ENCODE measurements around the gene TOM1L2. TPM values are rescaled to one million over a fixed set of nuclear protein-coding genes. Genes with fewer than 3 reads are reported as not detected.

Gene TOM1L2
- total RNA-seq, 3 donors from 2014 or later (not counting 1 experiment from before 2014, with no cell fraction given) = 35.7 to 43.2 (median 35.7) TPM

- Histone ChIP-seq H3K27ac (ENCODE audit: low read length) (no peak overlapping the region), H3K4me1 (ENCODE audit: control insufficient read depth, insufficient read depth, low read length) (no peaks in the 10 kb centered on the region), H3K9me3 (ENCODE audit: control insufficient read depth, insufficient read depth, low read length) (no peaks in the 10 kb centered on the region), H3K36me3 (ENCODE audit: control insufficient read depth, insufficient read depth, low read length) (peaks cover 35% of the 10 kb centered on the region), H3K27me3 (ENCODE audit: control insufficient read depth, insufficient read depth, low read length) (no peaks in the 10 kb centered on the region), H3K4me3 (ENCODE audit: low read length) (no peak overlapping the region)
- no peak overlapping the region for H3K27ac Mint-ChIP-seq
- WGBS (ENCODE audit: insufficient coverage) = 94% methylated on average over 13 of the region's 14 CpGs
- no peaks in the 10 kb centered on the region for H3K27me3 Mint-ChIP-seq (ENCODE audit: low read depth in 2 of 2)
- H3K36me3 Mint-ChIP-seq = peaks cover 11% of the 10 kb centered on the region
- ATAC-seq = no peak
- TF ChIP-seq CTCF (IDR thresholded peaks at IDR 0.05) = no peak
- H3K4me1 Mint-ChIP-seq = peaks cover 0 to 3% of the 10 kb centered on the region in 2 donors
- H3K9me3 Mint-ChIP-seq = no peaks in the 10 kb centered on the region
- no peak overlapping the region for H3K4me3 Mint-ChIP-seq
- intact Hi-C loops (cut with micrococcal nuclease) = no loop called here
- DNase-seq = no peak
Measured at GRCh38 chr17:17877529-17878358, 94.5 kb downstream of the TOM1L2 start.

GRCh38 chr17:17876959-17877528, 95.2 kb downstream of the TOM1L2 start:
- H3K36me3 Mint-ChIP-seq = peaks cover 11% of the 10 kb centered on the region
- intact Hi-C loops (cut with micrococcal nuclease) = no loop called here
- ATAC-seq = no peak

GRCh38 chr17:17874478-17874877, 97.7 kb downstream of the TOM1L2 start:
- peaks cover 12% of the 10 kb centered on the region for H3K36me3 Mint-ChIP-seq
- Histone ChIP-seq H3K4me3 (ENCODE audit: low read length) (no peak overlapping the region), H3K27ac (ENCODE audit: low read length) (no peak overlapping the region), H3K9me3 (ENCODE audit: control insufficient read depth, insufficient read depth, low read length) (no peaks in the 10 kb centered on the region), H3K27me3 (ENCODE audit: control insufficient read depth, insufficient read depth, low read length) (no peaks in the 10 kb centered on the region), H3K36me3 (ENCODE audit: control insufficient read depth, insufficient read depth, low read length) (peaks cover 25% of the 10 kb centered on the region), H3K4me1 (ENCODE audit: control insufficient read depth, insufficient read depth, low read length) (no peaks in the 10 kb centered on the region)
- DNase-seq (no peak), ATAC-seq (no peak)
- no peaks in the 10 kb centered on the region for H3K27me3 Mint-ChIP-seq (ENCODE audit: low read depth in 2 of 2)
- no peak overlapping the region for H3K27ac Mint-ChIP-seq
- WGBS (ENCODE audit: insufficient coverage) = 47% methylated on average over 1 of the region's 1 CpG
- TF ChIP-seq CTCF (IDR thresholded peaks at IDR 0.05) = no peak
- H3K4me1 Mint-ChIP-seq = no peaks in the 10 kb centered on the region
- intact Hi-C loops (cut with micrococcal nuclease) = no loop called here
- no peak overlapping the region for H3K4me3 Mint-ChIP-seq
- no peaks in the 10 kb centered on the region for H3K9me3 Mint-ChIP-seq

More at GRCh38 chr17:17876959-17877528, 95.2 kb downstream of the TOM1L2 start:
- Histone ChIP-seq H3K27ac (ENCODE audit: low read length) (no peak overlapping the region), H3K4me1 (ENCODE audit: control insufficient read depth, insufficient read depth, low read length) (no peaks in the 10 kb centered on the region), H3K9me3 (ENCODE audit: control insufficient read depth, insufficient read depth, low read length) (no peaks in the 10 kb centered on the region), H3K4me3 (ENCODE audit: low read length) (no peak overlapping the region), H3K36me3 (ENCODE audit: control insufficient read depth, insufficient read depth, low read length) (peaks cover 31% of the 10 kb centered on the region), H3K27me3 (ENCODE audit: control insufficient read depth, insufficient read depth, low read length) (no peaks in the 10 kb centered on the region)
- Mint-ChIP-seq H3K27ac (no peak overlapping the region), H3K27me3 (ENCODE audit: low read depth in 2 of 2) (no peaks in the 10 kb centered on the region), H3K4me1 (peaks cover 0 to 3% of the 10 kb centered on the region in 2 donors), H3K9me3 (no peaks in the 10 kb centered on the region), H3K4me3 (no peak overlapping the region)
- DNase-seq = no peak
- 96% methylated on average over 6 of the region's 6 CpGs for WGBS (ENCODE audit: insufficient coverage)
- TF ChIP-seq CTCF (IDR thresholded peaks at IDR 0.05) = no peak

Data from natural killer cell (primary cell).